ENCODE data around the gene DERA.
A peak's percentile ranks its signal among the peaks of the same experiment; 100 is the strongest.
"Not testable (repeated sequence)": the region's sequence is repeated elsewhere in the genome, so short reads cannot be mapped to it uniquely, and the experiment has no call there.

Gene DERA

DNA sequence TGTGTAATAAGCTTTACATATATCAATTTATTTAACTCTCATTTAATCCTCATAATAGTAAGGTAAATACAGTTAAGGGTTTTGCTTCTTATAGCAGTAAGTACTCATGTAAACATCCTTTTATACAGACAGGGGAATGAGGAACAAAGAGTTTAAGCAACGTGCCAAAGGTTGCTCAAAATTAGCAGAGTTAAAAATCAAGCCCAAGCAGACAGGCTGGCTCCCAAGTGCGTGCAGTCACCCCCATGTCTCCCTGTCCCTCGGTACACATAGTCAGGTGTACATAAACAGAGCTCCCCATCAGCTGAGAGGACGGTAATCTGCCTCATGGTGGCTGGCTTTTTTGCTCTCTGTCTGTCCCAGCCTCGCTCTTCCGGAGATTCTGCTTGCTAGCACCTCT is 126.4 kb downstream of the DERA start:
- no peak overlapping the region for H3K4me3 ChIP-seq (ENCODE audit: low read length)
- no peak for DNase-seq (ENCODE audit: low read depth, low spot score)

DNA sequence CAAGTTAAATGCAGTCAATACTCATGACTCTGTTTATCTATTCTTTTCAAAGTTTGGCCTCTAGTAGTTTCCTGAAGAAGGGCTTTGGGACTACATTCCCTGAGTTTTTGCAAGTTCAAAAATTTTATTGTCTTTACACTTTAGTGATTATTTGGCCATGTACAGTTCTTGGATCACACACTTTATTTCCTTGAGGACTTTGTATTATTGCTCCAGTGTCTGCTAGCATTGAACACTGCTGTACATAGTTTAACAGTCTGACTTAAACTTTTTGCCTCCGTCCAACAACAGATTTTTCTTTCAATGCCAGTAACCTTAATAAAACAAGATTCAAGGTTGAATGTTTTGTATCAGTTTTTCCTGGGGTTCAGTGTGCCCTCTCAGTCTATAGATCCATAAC is 132.3 kb downstream of the DERA start:
- H3K4me3 ChIP-seq (ENCODE audit: low read length): no peak overlapping the region
- no peak for DNase-seq (ENCODE audit: low read depth, low spot score)

DNA sequence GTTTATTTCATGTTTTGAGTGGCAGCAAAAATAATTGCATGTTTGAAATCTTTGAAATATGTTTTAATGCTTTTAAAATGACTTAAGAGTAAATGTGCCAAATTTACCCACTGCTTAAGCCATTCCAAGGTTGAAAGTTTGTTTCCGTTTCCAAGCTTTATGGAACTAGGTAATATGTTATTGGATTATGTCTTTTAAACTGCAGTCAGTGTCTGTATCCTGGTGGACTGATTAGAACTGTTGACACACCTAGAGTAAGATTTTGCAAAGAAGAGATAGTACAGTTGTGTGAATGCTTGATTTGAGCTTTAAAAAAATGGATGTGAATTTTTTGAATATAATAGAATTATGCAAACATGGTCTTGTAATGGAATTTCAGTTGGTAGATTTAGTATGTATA is 135.1 kb downstream of the DERA start:
- no peak for DNase-seq (ENCODE audit: low read depth, low spot score)
- no peak overlapping the region for H3K4me3 ChIP-seq (ENCODE audit: low read length)

DNA sequence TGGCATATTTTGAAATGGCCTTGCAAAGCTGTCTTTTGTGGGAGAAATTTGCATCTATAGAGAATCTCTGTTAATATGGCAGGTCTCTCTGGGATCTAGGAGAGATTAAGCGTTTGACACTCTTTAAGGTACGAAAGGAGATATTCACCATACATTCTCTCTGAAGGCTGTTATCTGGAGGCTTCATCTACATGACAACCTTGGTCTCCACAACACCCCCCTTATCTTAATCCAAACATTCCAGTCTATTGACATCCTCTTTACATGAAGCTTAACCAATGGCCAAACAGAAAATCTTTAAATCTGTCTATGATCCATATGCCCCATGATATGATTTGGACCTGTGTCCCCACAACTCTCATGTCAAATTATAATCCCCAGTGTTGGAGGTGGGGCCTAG is 137.4 kb downstream of the DERA start:
- DNase-seq (ENCODE audit: low read depth, low spot score): no peak

DNA sequence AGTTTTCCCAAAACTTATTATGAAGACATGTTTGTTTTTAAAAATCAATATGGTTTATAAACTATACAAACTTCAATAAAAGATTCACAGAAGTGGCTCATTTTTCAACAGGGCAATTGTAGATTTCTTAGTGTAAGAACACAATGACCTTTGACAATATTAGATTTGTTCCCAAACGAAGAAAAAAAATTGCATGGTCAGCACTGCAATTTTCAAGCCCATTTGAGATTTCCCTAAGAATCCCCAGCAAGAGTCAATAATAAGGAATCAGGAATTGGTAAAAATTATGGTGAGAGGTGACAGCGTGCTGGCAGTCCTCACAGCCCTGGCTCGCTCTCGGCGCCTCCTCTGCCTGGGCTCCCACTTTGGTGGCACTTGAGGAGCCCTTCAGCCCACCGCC is 145.8 kb downstream of the DERA start:
- no peak overlapping the region for H3K4me3 ChIP-seq (ENCODE audit: low read length)
- DNase-seq (ENCODE audit: low read depth, low spot score): no peak

More for the DNA sequence above, 137.4 kb downstream of the DERA start:
- H3K4me3 ChIP-seq (ENCODE audit: low read length): no peak overlapping the region

DNA sequence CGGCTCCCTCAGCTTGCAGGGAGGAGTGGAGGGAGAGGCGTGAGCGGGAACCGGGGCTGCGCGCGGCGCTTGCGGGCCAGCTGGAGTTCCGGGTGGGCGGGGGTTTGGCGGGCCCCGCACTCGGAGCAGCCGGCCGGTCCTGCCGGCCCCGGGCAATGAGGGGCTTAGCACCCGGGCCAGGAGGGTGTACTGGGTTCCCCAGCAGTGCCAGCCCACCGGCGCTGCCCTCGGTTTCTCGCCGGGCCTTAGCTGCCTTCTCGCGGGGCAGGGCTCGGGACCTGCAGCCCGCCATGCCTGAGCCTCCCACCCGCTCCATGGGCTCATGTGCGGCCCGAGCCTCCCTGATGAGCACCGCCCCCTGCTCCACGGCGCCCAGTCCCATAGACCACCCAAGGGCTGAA is 146.2 kb downstream of the DERA start:
- DNase-seq (ENCODE audit: low read depth, low spot score): not testable (repeated sequence)

DNA sequence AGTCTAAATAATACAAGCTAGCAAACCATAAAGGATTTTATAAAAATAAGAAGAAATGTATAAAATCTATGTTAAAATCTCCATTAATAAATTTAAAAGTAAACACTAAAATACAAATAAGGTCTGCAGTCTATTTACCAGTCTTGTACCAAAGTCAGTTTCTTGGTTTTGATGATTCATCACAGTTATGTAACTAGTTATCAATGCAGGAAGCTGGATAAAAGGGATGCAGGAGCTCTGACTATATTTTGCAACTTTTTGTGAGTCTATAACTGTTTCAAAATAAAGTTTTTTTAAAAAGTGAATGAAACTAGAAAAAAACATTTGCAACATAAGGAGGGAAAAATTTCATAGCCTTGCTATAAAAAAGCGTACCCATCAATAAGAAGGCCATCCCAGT is 151.5 kb downstream of the DERA start:
- no peak for DNase-seq (ENCODE audit: low read depth, low spot score)
- no peak overlapping the region for H3K4me3 ChIP-seq (ENCODE audit: low read length)

More for the DNA sequence above, 146.2 kb downstream of the DERA start:
- H3K4me3 ChIP-seq (ENCODE audit: low read length): not testable (repeated sequence)

DNA sequence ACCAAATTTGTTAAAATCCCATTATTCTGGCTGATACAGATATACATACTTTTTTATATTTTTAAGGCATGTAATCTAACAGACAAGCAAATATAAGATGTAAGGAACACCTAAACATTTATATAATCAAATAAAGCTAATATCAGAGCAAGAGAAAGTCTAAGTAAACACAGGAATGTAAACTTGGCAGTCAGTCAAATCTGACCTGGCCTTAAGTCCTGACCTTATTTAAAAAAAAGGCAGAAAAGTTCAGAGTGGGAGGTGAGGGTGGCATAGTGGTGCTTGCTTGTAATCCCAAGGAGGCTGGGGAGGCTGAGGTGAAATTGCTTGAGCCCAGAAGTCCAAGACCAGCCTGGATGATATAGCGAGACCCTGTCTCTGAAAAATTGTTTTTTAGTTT is 152.6 kb downstream of the DERA start:
- no peak for DNase-seq (ENCODE audit: low read depth, low spot score)

DNA sequence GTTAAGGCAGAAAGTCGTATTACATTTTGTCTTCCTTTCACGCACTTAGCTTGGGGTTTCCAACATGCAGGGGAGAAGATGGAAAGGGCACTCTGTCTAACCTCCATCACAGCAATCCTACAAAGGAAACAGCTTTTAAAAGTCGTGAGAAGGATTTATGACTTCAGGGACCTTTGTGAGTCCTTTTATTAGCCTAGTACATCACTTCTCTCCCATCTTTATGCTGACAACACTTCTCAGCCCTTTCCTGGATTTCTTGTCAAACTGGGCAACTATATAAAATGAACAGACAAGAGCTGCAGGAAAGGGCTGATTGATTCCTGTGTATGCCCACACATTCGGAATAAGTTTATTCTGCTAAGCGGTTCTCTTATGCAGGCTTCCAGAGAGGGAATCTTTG is 159.0 kb downstream of the DERA start:
- no peak overlapping the region for H3K4me3 ChIP-seq (ENCODE audit: low read length)
- DNase-seq (ENCODE audit: low read depth, low spot score): no peak

More for the DNA sequence above, 152.6 kb downstream of the DERA start:
- H3K4me3 ChIP-seq (ENCODE audit: low read length): no peak overlapping the region

DNA sequence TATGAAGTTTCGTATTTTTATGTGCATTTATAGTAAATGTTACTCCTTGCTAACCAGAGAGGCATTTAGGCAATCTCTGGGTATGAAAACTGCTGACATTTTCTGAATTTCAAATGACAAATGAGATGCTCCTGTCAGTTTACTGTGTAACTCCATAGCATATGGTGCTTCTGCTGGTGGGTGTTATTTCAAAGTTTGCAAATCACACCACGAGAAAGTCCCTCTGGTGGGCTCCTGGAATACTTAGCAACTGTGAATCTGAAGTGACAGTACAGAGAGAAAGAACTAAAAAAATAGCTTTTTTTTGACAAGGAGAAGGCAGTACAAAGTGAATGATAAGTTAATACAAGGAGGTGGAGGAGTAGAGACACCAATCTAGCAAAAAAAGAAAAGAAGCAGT is 161.5 kb downstream of the DERA start:
- no peak for DNase-seq (ENCODE audit: low read depth, low spot score)
- H3K4me3 ChIP-seq (ENCODE audit: low read length): no peak overlapping the region

DNA sequence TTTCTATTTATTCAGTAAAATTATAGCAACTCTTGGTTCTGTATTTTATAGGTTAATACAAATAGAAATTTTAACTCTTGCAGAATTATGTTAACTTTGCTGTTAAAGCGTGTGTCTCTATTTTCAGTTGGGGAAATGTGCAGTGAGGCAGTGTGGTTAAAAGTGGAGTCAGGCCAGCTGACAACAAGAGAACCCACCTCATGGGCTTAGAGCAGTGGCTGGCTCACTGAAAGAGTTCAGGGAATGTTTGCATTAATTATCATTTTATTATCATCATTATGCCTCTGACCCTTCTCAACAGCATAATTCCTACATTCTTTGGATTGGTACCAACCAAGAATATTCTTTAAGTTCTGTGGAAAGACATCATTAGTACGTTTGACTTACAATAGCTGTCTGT is 163.8 kb downstream of the DERA start:
- no peak for DNase-seq (ENCODE audit: low read depth, low spot score)
- H3K4me3 ChIP-seq (ENCODE audit: low read length): no peak overlapping the region

DNA sequence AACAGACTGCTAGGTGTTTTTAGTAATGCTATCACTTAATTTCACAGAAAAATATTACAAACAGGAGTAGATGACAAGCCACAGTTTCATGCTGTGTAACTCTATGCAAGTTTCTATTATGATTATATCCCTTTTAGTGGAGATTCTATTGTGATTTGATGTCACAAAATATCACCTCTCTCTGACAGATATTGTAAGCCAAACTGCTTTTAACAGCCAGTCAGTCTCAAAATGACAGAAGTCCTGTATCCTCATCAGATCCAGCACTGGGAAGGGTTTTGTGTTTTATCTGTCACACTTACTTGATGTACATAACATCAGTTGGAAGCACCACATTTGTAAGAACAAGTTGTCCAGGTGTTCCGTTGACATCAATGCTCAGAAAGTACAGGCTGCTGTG is 164.8 kb downstream of the DERA start:
- H3K4me3 ChIP-seq (ENCODE audit: low read length): no peak overlapping the region
- no peak for DNase-seq (ENCODE audit: low read depth, low spot score)

DNA sequence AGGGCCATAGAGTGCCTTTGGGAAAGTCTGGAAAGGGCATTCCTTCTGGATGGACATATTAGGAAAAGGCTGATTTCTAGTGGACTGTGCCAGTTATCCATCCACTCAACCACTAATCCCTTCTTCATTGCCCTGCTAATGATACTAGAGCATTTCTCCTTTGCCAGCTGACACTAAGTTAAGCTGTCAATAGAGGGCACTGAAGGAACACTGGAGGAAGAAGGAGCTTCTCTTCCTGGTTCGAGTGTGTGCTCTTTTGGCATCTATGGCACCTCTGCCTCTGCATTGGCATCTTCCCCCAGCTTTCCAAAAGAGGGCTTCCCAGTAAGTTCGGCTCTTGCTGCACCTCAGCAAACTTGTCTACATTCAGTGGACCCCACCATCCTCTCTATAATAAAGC is 165.4 kb downstream of the DERA start:
- no peak overlapping the region for H3K4me3 ChIP-seq (ENCODE audit: low read length)
- peak; percentile 22 for DNase-seq (ENCODE audit: low read depth, low spot score)

DNA sequence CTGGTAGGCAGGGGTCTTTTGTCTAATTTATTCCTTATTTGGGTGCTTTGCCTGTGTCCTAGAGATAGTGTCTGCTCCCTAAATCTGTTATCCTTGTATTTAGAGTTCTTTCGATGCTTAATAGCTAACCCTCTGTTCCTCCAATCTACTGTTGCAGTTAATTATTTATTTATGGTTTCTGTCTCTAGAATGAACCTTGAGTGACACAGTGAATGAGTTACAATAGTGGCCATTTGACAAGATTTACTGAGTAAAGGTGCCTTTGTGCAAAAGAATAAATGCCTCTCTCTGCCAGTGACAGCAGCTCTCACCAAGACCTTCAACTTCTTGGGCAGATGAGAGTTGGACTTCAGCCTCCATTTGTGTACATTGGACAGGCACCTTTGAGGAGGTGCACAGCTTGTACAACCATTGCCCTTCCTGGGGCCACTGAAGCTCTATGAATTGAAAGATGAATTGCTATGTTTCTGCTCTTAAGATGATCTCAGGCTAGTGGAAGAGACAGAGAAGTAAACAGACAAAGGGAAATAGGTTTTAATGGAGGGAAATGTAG is 165.9 kb downstream of the DERA start:
- DNase-seq (ENCODE audit: low read depth, low spot score): no peak
- H3K4me3 ChIP-seq (ENCODE audit: low read length): no peak overlapping the region

DNA sequence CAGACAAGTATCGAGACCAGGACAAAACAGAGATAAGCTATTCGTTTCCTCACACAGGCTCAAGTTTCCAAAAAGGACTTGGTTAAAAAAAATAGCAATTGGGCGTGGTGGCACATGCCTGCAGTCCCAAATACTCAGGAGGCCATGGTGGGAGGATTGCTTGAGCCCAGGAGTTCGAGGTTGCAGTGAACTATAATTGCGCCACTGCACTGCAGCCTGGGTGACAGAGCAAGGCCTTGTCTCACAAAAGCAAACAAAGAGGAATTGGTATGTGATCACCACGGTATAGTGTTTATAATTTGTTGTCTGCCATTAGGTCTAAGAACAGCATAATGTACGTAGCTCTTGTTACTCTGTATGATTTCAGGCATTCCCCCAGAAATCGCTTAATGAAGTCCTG is 175.3 kb downstream of the DERA start:
- no peak overlapping the region for H3K4me3 ChIP-seq (ENCODE audit: low read length)
- DNase-seq (ENCODE audit: low read depth, low spot score): no peak

DNA sequence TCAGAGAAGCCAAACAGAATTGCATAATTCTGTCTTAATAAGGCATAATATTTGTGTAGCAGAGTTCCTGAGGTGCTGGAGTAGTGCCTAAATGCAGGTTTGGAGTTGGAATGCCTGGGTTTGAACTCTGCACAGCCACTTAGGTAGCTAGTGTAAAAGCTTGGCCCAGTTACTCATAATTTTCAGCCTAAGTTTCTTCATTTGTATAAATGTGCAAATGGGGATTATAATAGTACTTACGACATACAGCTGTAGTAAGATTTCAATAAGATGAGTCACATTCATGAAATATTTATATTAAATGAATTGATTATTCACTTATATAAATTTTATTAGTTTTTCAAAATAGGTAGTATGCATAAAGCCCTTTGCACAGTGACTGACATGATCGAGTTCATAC is 175.8 kb downstream of the DERA start:
- no peak overlapping the region for H3K4me3 ChIP-seq (ENCODE audit: low read length)
- no peak for DNase-seq (ENCODE audit: low read depth, low spot score)

Data from Jurkat, Clone E6-1 (cell line).